CD4-positive, alpha-beta T cell (primary cell): ENCODE measurements around the gene ARHGEF33. TPM values are rescaled to one million over a fixed set of nuclear protein-coding genes. Genes with fewer than 3 reads are reported as not detected.

Experiments
- ATAC-seq: fragments of 200-7000 bp; cut with Tn5 transposase; one replicate; pipeline ENCODE4 v1.10.0; 2022; ENCODE audit warnings: mild to moderate bottlenecking; ENCODE audit not compliant: poor library complexity
- CTCF ChIA-PET: fragments of 350-600 bp; sonication (Branson Sonifier 250); formaldehyde crosslinking; loops from one replicate; lab custom pipeline; 2021; ENCODE audit warnings: antibody characterized with exemption, inconsistent platforms; lab: Charles Lee
- POLR2A ChIA-PET: fragments of 350-600 bp; sonication (Branson Sonifier 250); formaldehyde crosslinking; loops from one replicate; lab custom pipeline; 2021; ENCODE audit warnings: antibody characterized with exemption, inconsistent platforms; lab: Charles Lee
- DNase-seq, 14 experiments: peaks; one replicate each; pipeline ENCODE4 v3.0.0-alpha.2; 2013 to 2020; ENCODE audit warnings: mixed read lengths in 2 of 14
- H3K27ac ChIP-seq, 2 donors: one replicate each; pipeline versions ENCODE4 v1.5.1 to v1.7.0; 2013; ENCODE audit warnings: low read length in 2 of 2, low read depth in 1 of 2, mild to moderate bottlenecking in 1 of 2
- H3K27me3 ChIP-seq, 2 experiments: 1 replicate in 1 of 2; 2 replicates in 1 of 2; pipeline versions ENCODE4 v1.6.1 to v1.7.0; 2013; ENCODE audit warnings: low read length in 2 of 2, control low read depth in 1 of 2, mild to moderate bottlenecking in 1 of 2, moderate library complexity in 1 of 2; ENCODE audit not compliant: insufficient read depth in 2 of 2, control insufficient read depth in 1 of 2
- H3K36me3 ChIP-seq: one replicate; pipeline ENCODE4 v1.6.1; 2013; ENCODE audit warnings: low read length, control low read depth; ENCODE audit not compliant: insufficient read depth
- H3K4me1 ChIP-seq: one replicate; pipeline ENCODE4 v1.6.1; 2013; ENCODE audit warnings: low read length, control low read depth; ENCODE audit not compliant: insufficient read depth
- H3K4me3 ChIP-seq: one replicate; pipeline ENCODE4 v1.5.1; 2013; ENCODE audit warnings: mild to moderate bottlenecking, low read length, moderate library complexity
- H3K9me3 ChIP-seq, 2 experiments: 1 replicate in 1 of 2; 2 replicates in 1 of 2; pipeline versions ENCODE4 v1.6.1 to v1.7.0; 2013; ENCODE audit warnings: low read length in 2 of 2, mild to moderate bottlenecking in 2 of 2, control low read depth in 1 of 2, moderate library complexity in 1 of 2; ENCODE audit not compliant: control insufficient read depth in 1 of 2, insufficient read depth in 1 of 2
- H3K27ac Mint-ChIP-seq: one replicate; pipeline ENCODE4 v1.8.0; 2020; ENCODE audit warnings: mixed read lengths
- H3K27me3 Mint-ChIP-seq: one replicate; pipeline ENCODE4 v1.8.0; 2021; ENCODE audit warnings: mixed read lengths
- H3K36me3 Mint-ChIP-seq: one replicate; pipeline ENCODE4 v1.8.0; 2021; ENCODE audit warnings: low read depth, mixed read lengths
- H3K4me1 Mint-ChIP-seq: one replicate; pipeline ENCODE4 v1.8.0; 2021; ENCODE audit warnings: low read depth, mixed read lengths
- H3K4me3 Mint-ChIP-seq: one replicate; pipeline ENCODE4 v1.8.0; 2020; ENCODE audit warnings: mild to moderate bottlenecking, mixed read lengths
- H3K9me3 Mint-ChIP-seq: one replicate; pipeline ENCODE4 v1.8.0; 2020; ENCODE audit warnings: mixed read lengths
- CTCF ChIP-seq: fragments of 200-600 bp; IDR thresholded peaks from one replicate; pipeline ENCODE4 v1.8.0; 2022; ENCODE audit warnings: antibody characterized with exemption, mild to moderate bottlenecking
- intact Hi-C, 2 experiments: fragments of 100-400 bp; cut with DNase I in 1 of 2; cut with micrococcal nuclease in 1 of 2; formaldehyde crosslinking; loops; one replicate each; pipeline versions ENCODE4 v1.15.1 to v1.9.0; 2023 to 2025; cut with DNase I, micrococcal nuclease
- total RNA-seq, 174 experiments: library from RNA in 2 of 174; stranded (reverse) in 2 of 174; gene quantifications; one replicate each; pipeline ENCODE4 v1.2.3 and lab custom pipeline; 2021 to 2026

Gene ARHGEF33
- total RNA-seq, 2 experiments from 2014 or later: not detected

- Mint-ChIP-seq H3K36me3 (no peaks in the 10 kb centered on the region), H3K4me1 (no peaks in the 10 kb centered on the region), H3K4me3 (no peak overlapping the region), H3K27me3 (peaks cover 6% of the 10 kb centered on the region), H3K9me3 (no peaks in the 10 kb centered on the region), H3K27ac (no peak overlapping the region)
- peaks cover under 1% of the 10 kb centered on the region for H3K4me1 ChIP-seq
- no peak for ATAC-seq
- H3K36me3 ChIP-seq: no peaks in the 10 kb centered on the region
- no peak for TF ChIP-seq CTCF
- H3K4me3 ChIP-seq: no peak overlapping the region
- POLR2A ChIA-PET: no interaction called here
- H3K27ac ChIP-seq: no peak overlapping the region
- CTCF ChIA-PET: no interaction called here
- H3K27me3 ChIP-seq: no peaks in the 10 kb centered on the region
- DNase-seq: no peak
- intact Hi-C loops: no loop called here
- no peaks in the 10 kb centered on the region for H3K9me3 ChIP-seq
Observed at GRCh38 chr2:38966006-38966405, 76.3 kb downstream of the ARHGEF33 start.

GRCh38 chr2:38966678-38967077 lies 77.0 kb downstream of the ARHGEF33 start:
- ATAC-seq: no peak
- H3K4me3 Mint-ChIP-seq: no peak overlapping the region
- H3K36me3 Mint-ChIP-seq: no peaks in the 10 kb centered on the region
- no peak overlapping the region for H3K27ac ChIP-seq
- H3K27me3 ChIP-seq: no peaks in the 10 kb centered on the region
- H3K27ac Mint-ChIP-seq: no peak overlapping the region
- TF ChIP-seq CTCF: no peak
- H3K9me3 ChIP-seq: no peaks in the 10 kb centered on the region
- no peak for DNase-seq
- H3K9me3 Mint-ChIP-seq: no peaks in the 10 kb centered on the region
- ChIA-PET CTCF (no interaction called here), POLR2A (no interaction called here)
- intact Hi-C loops: no loop called here
- peaks cover 2% of the 10 kb centered on the region for H3K27me3 Mint-ChIP-seq
- H3K36me3 ChIP-seq: no peaks in the 10 kb centered on the region
- H3K4me1 ChIP-seq: no peaks in the 10 kb centered on the region
- H3K4me3 ChIP-seq: no peak overlapping the region
- no peaks in the 10 kb centered on the region for H3K4me1 Mint-ChIP-seq

GRCh38 chr2:38968021-38968420 lies 78.3 kb downstream of the ARHGEF33 start:
- Histone ChIP-seq H3K9me3 (no peaks in the 10 kb centered on the region), H3K4me3 (no peak overlapping the region), H3K27me3 (no peaks in the 10 kb centered on the region), H3K36me3 (no peaks in the 10 kb centered on the region), H3K4me1 (no peaks in the 10 kb centered on the region), H3K27ac (no peak overlapping the region)
- Mint-ChIP-seq H3K27me3 (no peaks in the 10 kb centered on the region), H3K4me1 (no peaks in the 10 kb centered on the region), H3K27ac (no peak overlapping the region), H3K9me3 (no peaks in the 10 kb centered on the region), H3K4me3 (no peak overlapping the region), H3K36me3 (no peaks in the 10 kb centered on the region)
- DNase-seq (no peak), ATAC-seq (no peak)
- no peak for TF ChIP-seq CTCF
- intact Hi-C loops: no loop called here
- ChIA-PET POLR2A (no interaction called here), CTCF (interaction anchor here (0.7 kb wide), 2 partner anchors 52 to 446 kb away, joined by 3 read pairs; no protein-coding TSS in a partner anchor)
